HepG2 (cell line): ENCODE data around the gene ATAD3C. TPM values are rescaled to one million over a fixed set of nuclear protein-coding genes. Genes with fewer than 3 reads are reported as not detected.

Experiments
- AKNA ChIP-seq: sonication (generic); formaldehyde crosslinking; IDR thresholded peaks from 2 replicates; pipeline ENCODE4 v1.4.0; 2020; ENCODE audit warnings: missing genetic modification reagents, borderline replicate concordance
- ATF5 ChIP-seq: sonication (generic); formaldehyde crosslinking; IDR thresholded peaks from 2 replicates; pipeline ENCODE4 v1.4.0; 2020; ENCODE audit warnings: mild to moderate bottlenecking, low read depth, missing genetic modification reagents
- FLYWCH1 ChIP-seq: sonication (generic); formaldehyde crosslinking; IDR thresholded peaks from 2 replicates; pipeline ENCODE4 v1.8.1; 2023; ENCODE audit warnings: mild to moderate bottlenecking, missing genetic modification reagents
- FOXO1 ChIP-seq: sonication (generic); formaldehyde crosslinking; IDR thresholded peaks from 2 replicates; pipeline ENCODE4 v1.4.0; 2020; ENCODE audit warnings: missing genetic modification reagents
- GZF1 ChIP-seq: sonication (generic); formaldehyde crosslinking; IDR thresholded peaks from 2 replicates; pipeline ENCODE4 v1.5.1; 2020; ENCODE audit warnings: mild to moderate bottlenecking, missing genetic modification reagents
- HNRNPLL ChIP-seq: fragments of 200-400 bp; formaldehyde crosslinking; IDR thresholded peaks from 2 replicates; pipeline ENCODE4 v1.6.1; 2017; ENCODE audit warnings: mild to moderate bottlenecking, low read depth, low read length; ENCODE audit not compliant: poor library complexity, severe bottlenecking
- MBD4 ChIP-seq: IDR thresholded peaks from 2 replicates; pipeline ENCODE4 v1.6.1; 2012; ENCODE audit warnings: low read length, inconsistent platforms, borderline replicate concordance
- NAIF1 ChIP-seq: sonication (generic); formaldehyde crosslinking; IDR thresholded peaks from 2 replicates; pipeline ENCODE4 v1.5.0; 2020; ENCODE audit warnings: mild to moderate bottlenecking, missing genetic modification reagents, borderline replicate concordance
- NFATC3 ChIP-seq: sonication (generic); formaldehyde crosslinking; IDR thresholded peaks from 2 replicates; pipeline ENCODE4 v1.5.1; 2020; ENCODE audit warnings: mild to moderate bottlenecking, missing genetic modification reagents
- PAWR ChIP-seq: sonication (generic); formaldehyde crosslinking; IDR thresholded peaks from 2 replicates; pipeline ENCODE4 v1.4.0; 2020; ENCODE audit warnings: missing genetic modification reagents, mild to moderate bottlenecking, borderline replicate concordance
- PBX3 ChIP-seq: sonication (generic); formaldehyde crosslinking; IDR thresholded peaks from 2 replicates; pipeline ENCODE4 v1.8.1; 2023; ENCODE audit warnings: missing genetic modification reagents, inconsistent platforms, borderline replicate concordance
- PTBP1 ChIP-seq: fragments of 200-400 bp; formaldehyde crosslinking; IDR thresholded peaks from 2 replicates; pipeline ENCODE4 v1.6.1; 2018; ENCODE audit warnings: low read length, low read depth; ENCODE audit not compliant: poor library complexity, severe bottlenecking
- RFXAP ChIP-seq: sonication (generic); formaldehyde crosslinking; IDR thresholded peaks from 2 replicates; pipeline ENCODE4 v1.4.0; 2020; ENCODE audit warnings: missing genetic modification reagents, borderline replicate concordance
- SPEN ChIP-seq: sonication (generic); formaldehyde crosslinking; IDR thresholded peaks from 2 replicates; pipeline ENCODE4 v1.5.1; 2020; ENCODE audit warnings: low read depth, mild to moderate bottlenecking, missing genetic modification reagents
- ZFP37 ChIP-seq: sonication (generic); formaldehyde crosslinking; IDR thresholded peaks from 2 replicates; pipeline ENCODE4 v1.4.0; 2020; ENCODE audit warnings: missing genetic modification reagents, borderline replicate concordance
- ZFP90 ChIP-seq: sonication (generic); formaldehyde crosslinking; IDR thresholded peaks from 2 replicates; pipeline ENCODE4 v1.8.0; 2022; ENCODE audit warnings: missing genetic modification reagents, mild to moderate bottlenecking, inconsistent platforms, borderline replicate concordance
- ZNF354B ChIP-seq: sonication (generic); formaldehyde crosslinking; IDR thresholded peaks from 2 replicates; pipeline ENCODE4 v1.8.0; 2022; ENCODE audit warnings: mild to moderate bottlenecking, missing genetic modification reagents
- ZNF468 ChIP-seq: sonication (generic); formaldehyde crosslinking; IDR thresholded peaks from 2 replicates; pipeline ENCODE4 v1.8.0; 2022; ENCODE audit warnings: mild to moderate bottlenecking, moderate library complexity, missing genetic modification reagents
- ZNF672 ChIP-seq: sonication (generic); formaldehyde crosslinking; IDR thresholded peaks from 2 replicates; pipeline ENCODE4 v1.8.1; 2022; ENCODE audit warnings: missing genetic modification reagents
- ZNF7 ChIP-seq: IDR thresholded peaks from 2 replicates; pipeline ENCODE4 v1.6.1; 2016; ENCODE audit warnings: missing biosample characterization, missing genetic modification reagents
- ZNF749 ChIP-seq: sonication (generic); formaldehyde crosslinking; IDR thresholded peaks from 2 replicates; pipeline ENCODE4 v1.8.0; 2022; ENCODE audit warnings: mild to moderate bottlenecking, missing genetic modification reagents, moderate library complexity, borderline replicate concordance
- ZNF784 ChIP-seq: sonication (generic); formaldehyde crosslinking; IDR thresholded peaks from 2 replicates; pipeline ENCODE4 v1.5.1; 2020; ENCODE audit warnings: missing genetic modification reagents, mild to moderate bottlenecking, borderline replicate concordance
- ZSCAN31 ChIP-seq: sonication (generic); formaldehyde crosslinking; IDR thresholded peaks from 2 replicates; pipeline ENCODE4 v1.5.0; 2020; ENCODE audit warnings: low read depth, mild to moderate bottlenecking, missing genetic modification reagents
- polyA plus RNA-seq, 8 experiments: library from polyadenylated mRNA; depleted of rRNA in 3 of 8; stranded (reverse) in 7 of 8; unstranded in 1 of 8; fragments of >200 nt; fragmentation: Illumina TruSeq in 4 of 8; extraction: Trizol in 4 of 8; gene quantifications; 2 replicates each; pipeline versions ENCODE4 v1.2.1 to v1.2.3, GENCODE V29; 2011 to 2016; ENCODE audit warnings: low read depth in 4 of 8, missing spikeins in 1 of 8, mixed read lengths in 1 of 8; ENCODE audit not compliant: insufficient read depth in 1 of 8
- total RNA-seq, 5 experiments: library from RNA; depleted of rRNA; stranded (reverse); fragments of >200 nt; fragmentation: Illumina TruSeq; extraction: Trizol; gene quantifications; 2 replicates each; pipeline ENCODE4 v1.2.3, GENCODE V29; 2016; ENCODE audit warnings: low read depth in 1 of 5

The ATAD3C gene
- total and polyA plus RNA-seq, 2 of the 13 experiments (the other 11 are each of a cell fraction or from before 2014, with no cell fraction given) = 2.4 to 3.2 TPM

- TF ChIP-seq PAWR (CRISPR knock-in tag) = no peak
- no peak for TF ChIP-seq ATF5 (CRISPR knock-in tag)
- TF ChIP-seq ZNF7 (CRISPR knock-in tag) = no peak
- no peak for TF ChIP-seq ZNF468 (CRISPR knock-in tag)
- TF ChIP-seq ZNF749 (CRISPR knock-in tag) = 0 out of 2 replicates have a peak, but pooled peaks have one; percentile 48
- TF ChIP-seq ZSCAN31 (CRISPR knock-in tag) = no peak
- no peak for TF ChIP-seq ZNF672
- TF ChIP-seq NAIF1 (CRISPR knock-in tag) = no peak
- TF ChIP-seq AKNA (CRISPR knock-in tag) = no peak
- no peak for TF ChIP-seq PTBP1
- TF ChIP-seq ZFP37 (CRISPR knock-in tag) = no peak
- TF ChIP-seq NFATC3 (CRISPR knock-in tag) = no peak
- no peak for TF ChIP-seq ZNF784
- no peak for TF ChIP-seq ZNF354B (CRISPR knock-in tag)
- TF ChIP-seq HNRNPLL = peak; percentile 55
- TF ChIP-seq SPEN (CRISPR knock-in tag) = peak; percentile 89
- TF ChIP-seq FLYWCH1 (CRISPR knock-in tag) = no peak
- TF ChIP-seq GZF1 (CRISPR knock-in tag) = no peak
- no peak for TF ChIP-seq PBX3 (CRISPR knock-in tag)
- TF ChIP-seq MBD4 = no peak
- no peak for TF ChIP-seq FOXO1 (CRISPR knock-in tag)
- peak; percentile 55; the same call in 1 of the 2 replicates for TF ChIP-seq ZFP90
- TF ChIP-seq RFXAP (CRISPR knock-in tag) = peak; percentile 28; the same call in 1 of the 2 replicates
These were observed 22.0 kb downstream of the ATAD3C start, which contains the start of gene ATAD3B (continued) for GRCh38 chr1:1471389-1472052.
